ENCODE data around the gene MAGI2. TPM values are rescaled to one million over a fixed set of nuclear protein-coding genes. Genes with fewer than 3 reads are reported as not detected.
"Not testable (repeated sequence)": the region's sequence is repeated elsewhere in the genome, so short reads cannot be mapped to it uniquely, and the experiment has no call there.

The MAGI2 gene
- total RNA-seq, 1 donor from 2014 or later: 0.80 TPM

DNA sequence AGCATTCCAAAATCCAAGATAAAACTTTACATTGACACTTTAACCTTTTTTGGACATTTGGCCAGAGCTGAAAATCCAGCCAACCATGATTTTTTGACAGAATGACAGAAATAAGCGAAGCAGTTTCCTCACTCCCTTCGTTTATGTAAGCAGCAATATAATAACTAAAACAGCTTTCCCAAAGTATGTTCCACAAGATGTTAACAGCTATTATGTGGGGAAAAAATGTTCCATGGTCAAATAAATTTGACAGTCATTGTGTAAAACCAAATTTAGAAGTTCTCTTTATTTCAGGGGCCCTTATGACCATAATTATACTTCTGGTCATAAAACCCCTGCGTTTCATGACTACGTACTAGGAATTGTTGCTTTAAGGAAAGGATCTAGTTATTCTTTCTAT, 416.5 kb downstream of the MAGI2 start:
- no peak for ATAC-seq

- no peak for ATAC-seq
Observed at GRCh38 chr7:79036356-79036755, 417.1 kb downstream of the MAGI2 start.

GRCh38 chr7:79035858-79036257, 417.6 kb downstream of the MAGI2 start:
- no peak for ATAC-seq

DNA sequence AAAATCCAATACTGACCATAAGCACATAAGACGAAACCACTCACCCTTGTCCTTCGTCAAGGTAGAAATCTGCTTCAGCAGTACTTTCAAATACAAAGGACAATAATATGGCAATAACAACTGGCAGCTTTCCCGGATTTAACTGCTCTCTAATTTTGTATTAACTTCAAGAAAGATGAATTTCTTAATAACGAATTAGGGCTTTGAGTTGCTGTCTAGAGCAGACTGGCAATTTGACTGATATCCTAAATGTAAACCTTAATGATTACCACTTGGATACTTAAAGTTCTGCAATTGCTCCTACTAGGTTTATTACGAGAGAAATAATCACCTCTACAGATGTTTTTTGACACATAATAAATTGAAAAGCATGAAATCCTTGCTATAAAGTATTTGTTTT, 418.7 kb downstream of the MAGI2 start:
- ATAC-seq: no peak

DNA sequence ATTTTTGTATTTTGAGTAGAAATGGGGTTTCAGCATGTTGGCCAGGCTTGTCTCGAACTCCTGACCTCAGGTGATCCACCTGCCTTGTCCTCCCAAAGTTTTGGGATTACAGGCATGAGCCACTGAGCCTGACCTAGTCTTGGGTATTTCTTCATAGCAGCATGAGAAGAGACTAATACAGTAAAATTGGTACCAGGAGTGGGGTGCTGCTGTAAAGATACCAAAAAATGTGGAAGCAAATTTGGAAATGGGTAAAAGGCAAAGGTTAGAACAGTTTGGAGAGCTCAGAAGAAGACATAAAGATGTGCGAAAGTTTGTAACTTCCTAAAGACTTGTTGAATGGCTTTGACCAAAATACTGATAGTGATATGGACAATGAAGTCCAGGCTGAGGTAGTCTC, 433.8 kb downstream of the MAGI2 start:
- not testable (repeated sequence) for ATAC-seq

DNA sequence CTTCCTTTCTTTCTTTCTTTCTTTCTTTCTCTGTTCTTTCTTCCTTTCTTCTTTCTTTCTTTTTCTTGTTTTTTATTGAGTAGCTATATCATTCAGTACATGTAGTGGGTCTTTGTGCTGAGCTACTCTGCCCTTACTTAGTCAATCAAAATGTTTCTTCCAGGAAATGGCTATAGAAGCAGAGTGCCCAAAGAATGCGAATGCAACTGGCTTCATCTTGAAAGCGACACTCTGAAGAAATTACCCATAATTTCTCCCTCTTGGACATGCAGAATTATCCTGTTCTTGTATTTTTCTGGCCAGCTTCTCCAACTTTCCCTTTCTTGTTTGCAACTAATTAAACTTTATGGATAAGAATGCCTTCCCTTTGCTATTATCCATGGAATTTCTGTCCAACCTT, 441.5 kb downstream of the MAGI2 start:
- ATAC-seq: no peak

GRCh38 chr7:79009647-79010046, 443.8 kb downstream of the MAGI2 start:
- no peak for ATAC-seq

DNA sequence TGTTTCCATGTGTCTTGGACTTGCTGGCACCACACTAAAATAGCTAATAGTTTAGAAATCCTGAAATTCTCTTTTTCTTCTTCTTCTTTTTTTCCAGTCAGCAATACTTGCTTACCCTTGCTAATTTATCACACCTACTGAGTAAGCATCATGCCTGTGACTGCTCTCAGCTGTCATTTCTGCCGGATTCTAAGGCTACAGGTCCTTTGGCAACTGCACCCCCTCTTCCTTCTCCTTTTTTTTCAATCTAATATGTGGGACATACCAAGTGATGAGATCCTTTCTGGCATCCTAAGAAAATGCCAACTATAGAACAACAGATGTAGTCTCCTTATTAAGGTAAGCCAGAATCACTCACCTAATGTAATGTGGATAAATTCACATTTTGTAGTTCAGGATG, 444.7 kb downstream of the MAGI2 start:
- no peak for ATAC-seq

DNA sequence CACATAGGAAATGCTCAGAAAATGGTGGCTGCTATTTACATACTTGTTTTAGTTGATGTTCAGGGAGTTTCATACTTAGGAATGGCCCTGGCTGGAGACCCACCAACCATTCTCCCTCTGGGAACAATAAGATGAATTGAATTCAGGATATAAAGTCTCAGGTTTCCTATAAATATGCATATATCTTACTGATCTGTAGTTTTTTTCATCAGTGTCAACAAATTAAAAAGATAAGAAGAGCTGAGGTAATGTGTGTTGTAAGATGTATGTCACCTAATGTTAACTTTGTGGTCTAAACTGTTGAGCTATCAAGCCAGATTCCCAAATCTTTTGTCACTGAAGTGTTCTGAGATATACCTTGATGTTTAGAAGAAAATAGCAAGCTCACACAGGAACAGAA, 457.5 kb downstream of the MAGI2 start:
- no peak for ATAC-seq

GRCh38 chr7:78993341-78993740, 460.1 kb downstream of the MAGI2 start:
- ATAC-seq: no peak

GRCh38 chr7:78985509-78985908, 468.0 kb downstream of the MAGI2 start:
- ATAC-seq: no peak

DNA sequence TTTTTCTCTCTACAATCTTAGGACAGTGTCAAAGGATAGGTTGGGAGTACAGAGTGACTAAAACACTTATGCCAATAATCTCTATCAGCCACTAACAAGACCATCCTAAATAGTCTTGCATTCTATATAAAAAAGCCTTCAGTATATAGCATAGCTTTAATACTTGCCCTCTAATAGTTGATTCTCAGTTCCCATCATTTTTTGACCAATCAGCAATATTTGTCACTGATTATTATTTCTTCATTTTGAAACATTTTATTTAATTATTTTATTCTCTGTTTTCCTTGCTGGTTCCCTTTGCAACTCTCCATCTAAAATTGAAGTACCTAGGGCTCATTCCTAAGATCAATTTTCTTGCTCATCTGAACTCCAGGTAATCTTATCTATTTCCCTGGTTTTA, 470.0 kb downstream of the MAGI2 start:
- no peak for ATAC-seq

- no peak for ATAC-seq
Observed at GRCh38 chr7:78970440-78970916, 483.0 kb downstream of the MAGI2 start.

GRCh38 chr7:78968951-78969350, 484.5 kb downstream of the MAGI2 start:
- ATAC-seq: no peak

- ATAC-seq: not testable (repeated sequence)
Observed at GRCh38 chr7:78967561-78967960, 485.9 kb downstream of the MAGI2 start.

GRCh38 chr7:78967046-78967445, 486.4 kb downstream of the MAGI2 start:
- no peak for ATAC-seq

GRCh38 chr7:78959477-78959876, 494.0 kb downstream of the MAGI2 start:
- no peak for ATAC-seq

DNA sequence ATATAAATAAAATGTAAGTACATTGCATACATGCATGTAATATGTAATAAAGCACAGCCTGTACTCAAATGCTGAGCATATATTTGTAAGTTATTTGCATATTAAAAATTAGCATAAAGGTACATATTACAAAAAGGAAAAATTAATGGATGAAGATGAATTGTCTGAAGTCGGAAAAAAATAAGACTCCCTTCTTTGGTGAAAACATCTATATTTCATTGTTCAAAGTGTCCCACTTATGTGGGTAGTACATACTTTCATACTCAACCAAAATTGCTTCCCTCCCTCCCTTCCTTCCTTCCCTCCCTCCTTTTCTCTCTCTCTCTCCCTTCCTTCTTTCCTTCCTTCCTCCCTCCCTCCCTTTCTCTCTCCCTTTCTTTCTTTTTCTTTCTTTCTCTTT, 498.1 kb downstream of the MAGI2 start:
- ATAC-seq: no peak

GRCh38 chr7:78953726-78954363, 499.6 kb downstream of the MAGI2 start:
- no peak for ATAC-seq

DNA sequence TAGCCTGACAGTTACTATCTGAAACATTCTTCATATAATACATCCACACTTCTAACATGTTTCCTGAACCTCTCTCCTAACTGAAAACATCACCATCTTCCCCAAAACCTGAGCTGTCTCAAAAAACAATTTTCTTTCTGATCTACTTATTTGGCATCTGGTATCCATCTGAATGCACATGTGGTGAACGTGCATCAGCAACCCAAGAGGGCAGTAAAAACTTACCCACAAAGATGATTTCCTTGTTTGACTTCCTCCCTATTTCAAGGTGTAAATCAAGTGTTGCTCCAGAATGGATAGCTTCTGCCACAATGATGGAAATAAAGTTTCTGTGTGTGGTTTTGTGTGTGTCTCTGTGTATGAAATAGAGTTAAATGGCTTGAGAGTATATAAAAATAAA, 500.4 kb downstream of the MAGI2 start:
- no peak for ATAC-seq

DNA sequence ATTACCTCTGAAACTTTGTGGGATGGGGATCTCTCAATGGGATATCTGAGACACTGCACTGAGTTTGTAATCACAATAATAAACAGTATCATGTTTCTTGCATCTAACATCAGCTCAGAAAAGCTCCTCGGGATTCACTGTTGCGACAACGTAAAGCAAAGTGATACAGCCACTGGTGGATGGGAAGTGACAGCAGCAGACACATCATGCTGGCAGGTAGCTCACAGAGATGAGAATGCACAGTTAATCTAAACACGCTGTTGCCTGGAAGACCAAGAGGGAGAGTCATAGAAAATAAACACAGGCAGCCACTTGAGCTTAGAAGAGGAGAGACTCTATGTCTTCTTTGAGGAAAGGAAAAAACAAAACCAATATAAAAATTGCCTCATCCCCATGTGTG, 513.8 kb downstream of the MAGI2 start:
- no peak for ATAC-seq

- no peak for ATAC-seq
Observed at GRCh38 chr7:78924581-78924980, 528.9 kb downstream of the MAGI2 start.

DNA sequence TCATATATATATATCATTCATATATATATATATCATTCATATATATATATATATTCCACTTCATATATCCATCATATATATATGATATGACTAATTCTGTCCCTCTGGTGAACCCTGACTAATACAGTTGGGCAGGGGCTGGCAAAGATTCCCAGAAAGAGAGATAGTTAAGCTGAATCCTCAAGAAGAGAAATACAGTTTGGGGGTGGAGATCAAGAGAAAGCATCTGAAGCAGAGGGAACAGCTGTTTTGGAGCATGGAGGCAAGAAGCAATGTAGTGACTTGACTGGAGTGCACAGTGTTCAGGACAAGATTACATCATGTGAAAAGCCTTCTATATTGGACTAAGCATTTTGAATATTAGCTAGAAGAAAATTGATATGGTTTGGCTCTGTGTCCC, 540.7 kb downstream of the MAGI2 start:
- ATAC-seq: no peak

- no peak for ATAC-seq
Observed at GRCh38 chr7:78906735-78907134, 546.7 kb downstream of the MAGI2 start.

DNA sequence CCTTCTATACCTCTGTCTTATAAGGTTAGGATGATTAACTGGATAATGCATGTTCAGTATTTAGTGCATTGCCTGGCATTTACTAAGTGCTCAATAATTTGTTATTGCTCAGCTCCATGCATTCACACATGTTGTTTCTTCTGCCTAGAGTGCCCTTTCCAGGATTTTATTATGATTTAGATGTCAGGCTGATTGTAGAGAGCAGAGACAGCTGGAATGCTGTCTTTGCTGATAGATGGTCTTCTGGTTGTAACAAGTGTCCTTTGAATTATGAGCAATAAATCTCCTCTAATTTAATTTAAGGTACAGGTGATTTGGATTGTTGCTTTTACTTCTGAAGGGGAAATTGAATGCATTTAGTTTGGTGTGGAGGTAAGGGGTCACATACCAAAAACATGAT, 548.0 kb downstream of the MAGI2 start:
- no peak for ATAC-seq
